HG03565 (cell line): Measurements from ENCODE around the gene SLC39A6.
"Not testable (repeated sequence)": the region's sequence is repeated elsewhere in the genome, so short reads cannot be mapped to it uniquely, and the experiment has no call there.

Source experiments
- ATAC-seq: cut with Tn5 transposase; IDR thresholded peaks from one replicate; pipeline ENCODE4 v1.9.1; 2021; ENCODE audit warnings: mild to moderate bottlenecking, moderate library complexity; ENCODE audit not compliant: unreplicated experiment

SLC39A6 gene

DNA sequence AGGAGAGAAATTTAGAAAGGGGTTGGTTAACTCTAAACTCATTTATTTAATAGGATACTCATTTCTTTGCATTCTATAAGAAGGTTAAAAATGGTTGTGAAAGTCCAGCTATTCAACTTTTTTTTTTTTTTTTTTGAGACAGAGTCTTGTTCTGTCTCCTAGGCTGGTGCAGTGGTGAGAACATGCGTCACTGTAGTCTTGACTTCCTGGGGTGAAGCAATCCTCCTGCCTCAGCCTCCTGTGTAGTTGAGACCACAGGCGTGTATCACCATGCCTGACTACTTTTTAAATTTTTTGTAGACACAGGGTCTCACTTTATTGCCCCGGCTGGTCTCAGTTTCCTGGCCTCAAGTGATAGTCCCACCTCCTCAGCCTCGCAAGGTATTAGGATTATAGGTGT is 12.4 kb upstream of the SLC39A6 start:
- no peak for ATAC-seq

DNA sequence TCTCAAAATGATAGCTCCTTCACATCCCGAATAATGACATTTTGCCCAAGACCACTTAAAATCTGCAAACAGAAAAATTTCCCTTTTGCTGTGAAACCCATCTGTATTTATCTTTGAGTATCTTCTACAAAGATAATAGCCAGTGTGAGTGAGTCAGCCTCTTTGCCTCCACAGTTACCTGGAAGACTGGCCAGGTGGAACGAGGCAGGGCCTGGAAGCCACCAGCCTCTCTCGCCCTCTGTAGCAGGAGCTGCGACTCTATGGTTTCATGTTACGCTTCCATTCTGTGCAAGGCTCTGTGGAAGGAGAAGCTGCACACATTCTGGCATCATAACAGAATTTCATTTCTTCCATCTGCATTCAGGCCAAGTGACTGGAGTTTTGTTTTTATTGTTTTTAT is 10.1 kb upstream of the SLC39A6 start:
- ATAC-seq, result no peak

- no peak for ATAC-seq
These were observed 6.1 kb upstream of the SLC39A6 start for GRCh38 chr18:36135264-36135663.

DNA sequence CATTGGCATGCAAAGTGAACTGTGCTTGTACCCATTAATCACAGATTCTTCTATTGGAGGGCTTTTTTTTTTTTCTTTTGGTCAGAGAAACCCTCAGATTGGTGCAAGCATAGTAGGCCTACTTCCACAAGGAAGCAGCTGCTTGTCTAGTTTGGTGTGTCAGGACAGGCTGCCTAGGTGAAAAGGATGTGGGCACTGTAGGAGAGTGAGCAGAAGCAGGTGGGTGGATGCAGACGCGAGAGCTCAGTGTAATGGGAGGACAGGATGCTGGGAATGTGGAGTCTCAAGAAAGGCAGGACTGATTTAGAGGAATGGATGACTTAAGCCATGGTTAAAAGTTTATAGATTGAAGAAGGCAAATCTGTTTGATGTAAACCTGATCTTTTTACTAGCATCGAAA is 3.6 kb upstream of the SLC39A6 start:
- ATAC-seq, result no peak

DNA sequence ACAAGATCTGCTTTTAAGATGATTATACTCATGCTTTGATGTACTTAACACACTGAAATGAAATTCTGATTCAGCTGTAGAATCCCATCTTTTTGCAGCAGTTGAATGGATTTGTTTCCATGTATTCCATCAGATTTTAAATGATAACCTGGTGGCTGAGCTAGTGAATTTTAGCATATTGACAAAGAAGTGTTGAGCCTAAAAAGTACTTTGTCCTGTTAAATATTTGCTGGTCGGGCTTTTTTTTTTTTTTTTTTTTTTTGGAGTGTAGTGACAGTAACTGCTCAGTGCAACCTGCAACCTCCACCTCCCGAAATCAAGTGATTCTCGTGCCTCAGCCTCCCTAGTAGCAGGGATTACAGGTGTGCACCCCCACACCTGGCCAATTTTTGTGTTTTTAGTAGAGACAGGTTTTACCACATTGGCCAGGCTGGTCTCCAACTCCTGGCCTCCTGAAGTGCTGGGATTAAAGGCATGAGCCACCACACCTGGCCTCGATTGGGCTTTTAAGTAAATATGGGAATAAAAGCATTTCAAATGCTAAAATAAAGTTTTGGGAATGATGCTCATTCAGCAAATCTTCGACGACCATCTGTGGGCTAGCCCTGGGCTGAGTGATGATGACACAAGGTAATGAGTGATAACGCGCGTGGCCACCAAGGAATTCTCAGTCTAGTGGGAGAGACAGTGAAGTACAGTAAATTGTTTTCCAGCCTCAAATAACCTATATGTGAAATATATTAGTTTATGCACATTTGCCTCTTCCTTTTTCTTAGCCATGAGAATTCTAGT is 2.7 kb upstream of the SLC39A6 start:
- ATAC-seq, result no peak

GRCh38 chr18:36130883-36131653 is 1.9 kb upstream of the SLC39A6 start:
- ATAC-seq, result no peak

DNA sequence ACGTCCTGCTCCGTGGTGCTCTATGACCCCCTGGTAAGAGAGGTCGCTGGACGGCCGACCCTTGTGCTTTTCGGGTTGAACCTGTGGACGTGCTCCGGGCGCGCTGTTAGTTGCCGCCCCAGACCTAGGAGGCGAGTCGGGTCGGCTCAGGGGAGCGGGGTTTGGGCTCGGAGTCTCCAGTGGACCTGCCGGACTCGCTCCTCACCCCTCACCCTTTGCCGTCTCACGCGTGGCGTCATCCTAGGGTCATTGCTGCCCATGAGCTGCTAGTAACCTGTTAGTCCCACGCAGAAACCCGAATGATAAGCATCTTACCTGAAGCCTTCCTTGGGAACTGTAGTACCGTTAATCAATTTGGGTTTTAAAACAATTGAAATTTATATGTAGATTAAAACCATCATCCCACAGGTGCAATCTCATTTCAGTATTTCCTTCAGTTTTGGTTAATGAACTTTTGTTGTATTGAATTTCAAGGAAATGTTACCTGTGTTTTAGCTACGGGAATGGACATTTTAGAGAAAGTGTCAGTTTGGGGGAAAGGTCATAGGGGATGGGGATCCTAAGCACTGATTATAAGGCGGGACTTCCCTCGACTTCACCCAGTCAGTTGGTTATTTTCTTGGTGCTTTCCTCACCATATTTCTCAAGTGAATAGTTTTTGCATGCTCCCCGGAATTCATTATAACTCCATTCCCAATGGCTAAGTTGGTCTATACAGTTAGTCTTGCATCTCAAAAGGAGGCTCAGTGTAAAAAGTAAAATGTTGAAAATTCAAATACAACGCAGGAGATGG is 1.1 kb upstream of the SLC39A6 start:
- peak; percentile 2 for ATAC-seq

- no peak for ATAC-seq
These were observed 237 bp downstream of the SLC39A6 start for GRCh38 chr18:36128907-36129299.

- ATAC-seq, result no peak
These were observed 640 bp downstream of the SLC39A6 start for GRCh38 chr18:36128530-36128870.

GRCh38 chr18:36127836-36128529 is 1.2 kb downstream of the SLC39A6 start:
- no peak for ATAC-seq

- ATAC-seq, result no peak
These were observed 2.5 kb downstream of the SLC39A6 start for GRCh38 chr18:36126668-36127067.

DNA sequence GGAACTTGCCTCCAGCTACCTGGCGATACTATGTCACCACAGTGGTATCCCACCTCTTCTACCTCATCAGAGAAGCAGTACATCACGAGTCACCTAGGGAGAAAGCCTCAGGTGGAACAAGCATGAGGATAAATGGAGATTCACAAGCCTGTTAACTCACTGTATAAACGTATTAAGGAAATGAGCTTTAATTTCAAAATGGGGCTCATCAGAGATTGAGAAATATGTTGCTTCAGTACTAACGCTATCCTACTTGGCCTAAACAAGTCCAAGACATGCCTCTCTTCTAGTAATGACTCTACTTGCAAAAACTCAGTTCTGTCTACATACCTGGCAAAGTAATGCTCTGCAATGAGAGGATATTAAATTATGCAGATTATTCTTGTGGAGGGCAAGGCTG is 4.3 kb downstream of the SLC39A6 start:
- ATAC-seq, result no peak

DNA sequence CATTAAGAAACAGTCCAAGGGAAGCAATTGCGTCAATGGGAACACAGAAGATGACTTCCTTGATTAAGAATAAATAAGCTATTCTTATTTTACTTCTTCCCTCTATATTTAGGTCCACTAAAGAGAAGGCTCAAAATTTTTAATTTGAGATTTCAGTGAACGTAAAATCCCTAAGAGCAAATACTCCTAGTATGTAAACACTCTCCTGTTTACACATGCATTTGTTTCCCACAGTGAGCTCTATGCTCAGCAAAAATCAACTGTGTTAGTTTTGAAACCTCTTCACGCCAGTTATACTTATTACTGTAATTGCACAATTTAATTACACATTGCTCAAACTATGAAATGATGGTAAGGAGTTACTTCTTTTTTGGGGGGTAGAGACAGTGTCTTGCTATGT is 8.8 kb downstream of the SLC39A6 start:
- ATAC-seq, result no peak

DNA sequence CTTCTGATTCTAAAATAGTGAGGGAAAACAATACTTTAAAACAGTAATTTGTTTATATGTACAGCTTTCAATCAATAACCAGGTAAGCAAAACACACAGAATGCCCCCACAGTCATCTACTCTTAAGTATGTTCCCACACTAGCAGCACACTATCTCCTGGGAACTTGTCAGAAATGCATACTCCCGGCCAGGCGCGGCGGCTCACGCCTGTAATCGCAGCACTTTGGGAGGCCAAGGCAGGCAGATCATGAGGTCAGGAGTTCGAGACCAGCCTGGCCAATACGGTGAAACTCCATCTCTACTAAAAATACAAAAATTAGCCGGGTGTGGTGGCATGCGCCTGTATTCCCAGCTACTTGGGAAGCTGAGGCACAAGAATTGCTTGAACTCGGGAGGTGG is 12.4 kb downstream of the SLC39A6 start:
- ATAC-seq, result not testable (repeated sequence)

- ATAC-seq, result no peak
These were observed 14.4 kb downstream of the SLC39A6 start for GRCh38 chr18:36114738-36115137.

GRCh38 chr18:36114251-36114650 is 14.9 kb downstream of the SLC39A6 start:
- ATAC-seq, result no peak

DNA sequence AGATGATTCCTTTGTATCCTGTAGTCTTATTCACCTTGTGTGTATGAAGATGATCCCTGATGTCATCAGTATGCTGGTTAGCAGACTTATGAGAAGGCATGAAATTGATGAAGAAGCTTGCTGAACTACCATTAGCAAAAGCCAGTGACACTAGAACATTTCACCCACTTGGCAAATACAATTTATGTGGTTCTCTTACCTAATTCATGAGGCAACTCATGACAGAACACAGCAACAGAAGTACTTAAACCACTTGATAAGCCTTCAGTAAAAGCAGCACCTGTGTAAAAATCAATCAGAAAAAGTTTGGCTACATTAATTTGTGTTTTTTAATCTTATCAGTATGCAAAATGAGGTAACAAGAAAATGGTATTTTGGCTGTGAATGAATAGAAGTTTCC is 16.8 kb downstream of the SLC39A6 start:
- no peak for ATAC-seq

- ATAC-seq, result no peak
These were observed 19.4 kb downstream of the SLC39A6 start for GRCh38 chr18:36109737-36110136.

- ATAC-seq, result no peak
These were observed 20.5 kb downstream of the SLC39A6 start for GRCh38 chr18:36108601-36109000.

DNA sequence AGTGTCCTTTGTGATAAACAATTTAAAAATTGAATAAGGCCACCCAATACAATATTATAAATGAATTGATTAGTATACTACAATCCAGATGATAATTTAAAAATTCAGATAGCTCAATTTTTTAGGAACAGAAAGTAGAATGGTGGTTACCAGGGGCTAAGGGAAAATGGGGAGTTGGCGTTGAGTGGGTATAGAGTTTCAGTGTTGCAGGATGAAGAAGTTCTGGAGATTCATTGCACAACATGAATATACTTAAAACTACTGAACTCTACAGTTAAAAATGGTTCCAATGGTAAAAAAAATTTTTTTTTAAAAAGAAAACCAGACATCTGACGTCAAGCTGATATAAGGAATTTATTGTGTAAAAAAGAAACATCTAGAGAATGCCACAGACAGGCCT is 20.9 kb downstream of the SLC39A6 start:
- no peak for ATAC-seq

DNA sequence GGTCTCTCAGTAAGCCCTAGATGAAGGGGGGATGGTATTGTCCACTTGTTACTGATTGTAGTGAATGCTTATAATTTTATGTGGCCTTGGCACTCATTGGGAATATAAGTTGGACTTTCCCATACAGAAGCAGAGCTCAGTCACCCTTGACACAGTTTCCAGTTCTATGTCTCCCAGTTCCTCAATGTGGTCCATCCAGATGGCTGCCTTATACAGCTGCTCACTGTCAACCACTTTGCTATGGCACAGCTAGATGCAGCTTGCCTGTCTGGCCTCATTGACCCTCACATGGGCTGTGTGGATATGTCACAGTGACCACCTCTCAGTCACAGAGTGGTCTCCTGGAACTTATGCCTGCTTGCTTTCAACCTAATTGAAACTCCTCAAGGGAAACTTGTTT is 21.7 kb downstream of the SLC39A6 start:
- ATAC-seq, result no peak
